H1 (cell line): ENCODE results near the gene SURF1. TPM values are rescaled to one million over a fixed set of nuclear protein-coding genes. Genes with fewer than 3 reads are reported as not detected.

ENCODE experiments used
- CTCF ChIA-PET: fragments of 300-600 bp; sonication (Branson Sonifier 250); formaldehyde crosslinking; loops from one replicate; lab custom pipeline; 2021; ENCODE audit not compliant: partially characterized antibody; lab: Charles Lee
- POLR2A ChIA-PET: fragments of 300-600 bp; sonication (Branson Sonifier 250); formaldehyde crosslinking; loops from one replicate; lab custom pipeline; 2021; ENCODE audit warnings: inconsistent platforms; ENCODE audit not compliant: partially characterized antibody; lab: Charles Lee
- DNase-seq, 2 experiments: peaks; one replicate each; pipeline versions ENCODE4 v3.0.0 to v3.0.0-alpha.2; 2010 to 2022; ENCODE audit warnings: low spot score in 2 of 2, low read depth in 1 of 2, mixed read lengths in 1 of 2
- FAIRE-seq: peaks from 2 replicates; lab custom pipeline; 2011; peaks lifted over from hg19 to GRCh38; lab: Jason Lieb, UNC
- H2AFZ ChIP-seq: 2 replicates; pipeline ENCODE4 v1.8.1; 2012; ENCODE audit warnings: low read length, inconsistent platforms
- H2AK5ac ChIP-seq: 2 replicates; pipeline ENCODE4 v1.6.1; 2013; ENCODE audit warnings: low read depth, low read length
- H2BK120ac ChIP-seq: replicated peaks from 2 replicates; pipeline ENCODE3; 2013; ENCODE audit warnings: low read depth, low read length, inconsistent platforms
- H2BK12ac ChIP-seq: 2 replicates; pipeline ENCODE4 v1.6.1; 2013; ENCODE audit warnings: low read depth, low read length
- H2BK15ac ChIP-seq: 2 replicates; pipeline ENCODE4 v1.6.1; 2013; ENCODE audit warnings: low read length
- H2BK20ac ChIP-seq: 2 replicates; pipeline ENCODE4 v1.6.1; 2013; ENCODE audit warnings: low read length
- H2BK5ac ChIP-seq: 2 replicates; pipeline ENCODE4 v1.6.1; 2013; ENCODE audit warnings: low read depth, low read length
- H3K14ac ChIP-seq: 2 replicates; pipeline ENCODE4 v1.6.1; 2013; ENCODE audit warnings: inconsistent platforms; ENCODE audit not compliant: insufficient read length
- H3K18ac ChIP-seq: 2 replicates; pipeline ENCODE4 v1.6.1; 2013; ENCODE audit warnings: low read length; ENCODE audit errors: extremely low read depth
- H3K23ac ChIP-seq: 2 replicates; pipeline ENCODE4 v1.6.1; 2013; ENCODE audit warnings: inconsistent platforms; ENCODE audit not compliant: insufficient read length
- H3K23me2 ChIP-seq: 2 replicates; pipeline ENCODE4 v1.6.1; 2013; ENCODE audit warnings: low read depth, low read length
- H3K27ac ChIP-seq: 2 replicates; pipeline ENCODE4 v1.6.1; 2011; ENCODE audit warnings: low read depth, low read length, inconsistent platforms
- H3K27me3 ChIP-seq, 4 experiments: replicated peaks in 1 of 4; 1 replicate in 1 of 4; 2 replicates in 3 of 4; pipeline versions ENCODE4 v1.6.1 to v1.8.1; 2011 to 2013; ENCODE audit warnings: low read length in 3 of 4, mild to moderate bottlenecking in 3 of 4, inconsistent platforms in 2 of 4, mixed read lengths in 2 of 4, moderate library complexity in 1 of 4; ENCODE audit not compliant: control insufficient read depth in 3 of 4, insufficient read depth in 3 of 4; ENCODE audit errors: extremely low read depth in 1 of 4
- H3K36me3 ChIP-seq, 4 experiments: 2 replicates each; pipeline versions ENCODE4 v1.6.1 to v1.8.1; 2011 to 2013; ENCODE audit warnings: mild to moderate bottlenecking in 4 of 4, low read length in 3 of 4, moderate library complexity in 2 of 4, control low read depth in 1 of 4, inconsistent platforms in 1 of 4; ENCODE audit not compliant: insufficient read depth in 4 of 4, control insufficient read depth in 2 of 4
- H3K4ac ChIP-seq: replicated peaks from 2 replicates; pipeline ENCODE3; 2013; ENCODE audit warnings: low read length, low read depth, mixed read lengths, inconsistent platforms; ENCODE audit not compliant: insufficient read length
- H3K4me1 ChIP-seq, 4 experiments: replicated peaks in 1 of 4; 1 replicate in 1 of 4; 2 replicates in 3 of 4; pipeline versions ENCODE4 v1.6.1 to v1.8.1; 2011 to 2013; ENCODE audit warnings: low read length in 3 of 4, inconsistent platforms in 2 of 4, mixed read lengths in 1 of 4; ENCODE audit not compliant: insufficient read depth in 4 of 4, control insufficient read depth in 3 of 4
- H3K4me2 ChIP-seq, 2 experiments: 2 replicates each; pipeline versions ENCODE4 v1.6.1 to v1.8.1; 2011 to 2013; ENCODE audit warnings: low read depth in 2 of 2, low read length in 2 of 2, control low read depth in 1 of 2, inconsistent platforms in 1 of 2, mild to moderate bottlenecking in 1 of 2; ENCODE audit not compliant: insufficient read depth in 1 of 2
- H3K4me3 ChIP-seq, 4 experiments: fragments of 200-600, 300-600 bp in 1 of 4; sonication (generic), shearing (Covaris generic), sonication (Bioruptor Twin) in 1 of 4; 2 replicates each; pipeline versions ENCODE4 v1.5.1 to v1.8.1; 2011 to 2016; ENCODE audit warnings: low read length in 4 of 4, low read depth in 3 of 4, control low read depth in 2 of 4, inconsistent platforms in 2 of 4, mild to moderate bottlenecking in 2 of 4, mixed read lengths in 1 of 4, moderate library complexity in 1 of 4; ENCODE audit not compliant: insufficient read depth in 2 of 4; ENCODE audit errors: extremely low read depth in 1 of 4
- H3K56ac ChIP-seq: replicated peaks from 2 replicates; pipeline ENCODE3; 2013; ENCODE audit warnings: low read depth, mild to moderate bottlenecking, mixed read lengths, low read length, inconsistent platforms; ENCODE audit not compliant: insufficient read length
- H3K79me1 ChIP-seq: 2 replicates; pipeline ENCODE4 v1.6.1; 2013; ENCODE audit warnings: low read depth, low read length, control low read depth
- H3K79me2 ChIP-seq, 2 experiments: 2 replicates each; pipeline versions ENCODE4 v1.6.1 to v1.8.1; 2012 to 2013; ENCODE audit warnings: low read length in 2 of 2, mild to moderate bottlenecking in 2 of 2, inconsistent platforms in 1 of 2; ENCODE audit not compliant: insufficient read depth in 2 of 2, control insufficient read depth in 1 of 2
- H3K9ac ChIP-seq, 4 experiments: replicated peaks in 1 of 4; 1 replicate in 1 of 4; 2 replicates in 3 of 4; pipeline versions ENCODE4 v1.6.1 to v1.8.1; 2011 to 2013; ENCODE audit warnings: low read depth in 3 of 4, low read length in 3 of 4, control low read depth in 2 of 4, mild to moderate bottlenecking in 2 of 4, moderate library complexity in 2 of 4, inconsistent platforms in 1 of 4; ENCODE audit errors: extremely low read depth in 1 of 4
- H3K9me3 ChIP-seq, 2 experiments: 2 replicates each; pipeline versions ENCODE4 v1.6.1 to v1.8.1; 2012 to 2013; ENCODE audit warnings: mild to moderate bottlenecking in 2 of 2, moderate library complexity in 2 of 2, control low read depth in 1 of 2, inconsistent platforms in 1 of 2, low read depth in 1 of 2, low read length in 1 of 2, mixed read lengths in 1 of 2; ENCODE audit not compliant: insufficient read depth in 2 of 2
- H4K20me1 ChIP-seq, 2 experiments: replicated peaks in 1 of 2; 2 replicates each; pipeline versions ENCODE3 to v1.8.1; 2011 to 2013; ENCODE audit warnings: inconsistent platforms in 2 of 2, low read length in 2 of 2, mild to moderate bottlenecking in 1 of 2; ENCODE audit not compliant: insufficient read depth in 2 of 2, control insufficient read depth in 1 of 2
- H4K5ac ChIP-seq: 2 replicates; pipeline ENCODE4 v1.6.1; 2013; ENCODE audit warnings: low read length, low read depth, mixed read lengths, inconsistent platforms; ENCODE audit not compliant: insufficient read length
- H4K8ac ChIP-seq: 2 replicates; pipeline ENCODE4 v1.8.0; 2013; ENCODE audit warnings: mild to moderate bottlenecking, moderate library complexity, low read length, inconsistent platforms; ENCODE audit not compliant: insufficient read depth; ENCODE audit errors: extremely low read depth
- H4K91ac ChIP-seq: replicated peaks from 2 replicates; pipeline ENCODE3; 2013; ENCODE audit warnings: low read length, mixed read lengths, inconsistent platforms; ENCODE audit not compliant: insufficient read length
- ASH2L ChIP-seq: fragments of 200-600, 300-600 bp; sonication (generic); IDR thresholded peaks from one replicate; pipeline ENCODE4 v1.7.1; 2017; ENCODE audit warnings: low read length
- BRCA1 ChIP-seq: IDR thresholded peaks from 2 replicates; pipeline ENCODE4 v1.6.1; 2012; ENCODE audit warnings: low read depth, low read length, improper control_type of control experiment
- CEBPB ChIP-seq: IDR thresholded peaks from 2 replicates; pipeline ENCODE4 v1.6.1; 2012; ENCODE audit warnings: low read depth, low read length
- CHD1 ChIP-seq: IDR thresholded peaks from 2 replicates; pipeline ENCODE4 v1.6.1; 2012; ENCODE audit warnings: low read depth, low read length, improper control_type of control experiment
- MAFK ChIP-seq: IDR thresholded peaks from 2 replicates; pipeline ENCODE4 v1.6.1; 2012; ENCODE audit warnings: low read depth, mild to moderate bottlenecking, improper control_type of control experiment, low read length
- SP4 ChIP-seq: IDR thresholded peaks from 2 replicates; pipeline ENCODE4 v1.6.1; 2012; ENCODE audit warnings: low read length, inconsistent platforms
- TCF12 ChIP-seq: IDR thresholded peaks from 2 replicates; pipeline ENCODE4 v1.6.1; 2011; ENCODE audit warnings: low read depth, mild to moderate bottlenecking, low read length
- WGBS, 2 experiments: shearing (Covaris generic) in 1 of 2; methylation state at CpG; one replicate each; pipeline versions ENCODE4 v1.1.6 to v1.1.7; 2013 to 2015; ENCODE audit warnings: low lambda C conversion rate in 2 of 2, mixed read lengths in 2 of 2, inconsistent platforms in 1 of 2, low coverage in 1 of 2, missing lambda C conversion rate in 1 of 2; ENCODE audit not compliant: insufficient replicate concordance in 2 of 2, insufficient coverage in 1 of 2, insufficient read length in 1 of 2; ENCODE audit errors: extremely low coverage in 1 of 2, missing lambda C conversion rate in 1 of 2; 5-methylcytosine and 5-hydroxymethylcytosine counted together
- polyA plus RNA-seq, 7 experiments: library from polyadenylated mRNA; depleted of rRNA in 3 of 7; stranded (reverse) in 5 of 7; unstranded in 2 of 7; fragments of >200 nt in 5 of 7; fragments of 200-250 nt in 2 of 7; gene quantifications; 1 replicate in 5 of 7; 2 replicates in 1 of 7; 4 replicates in 1 of 7; pipeline versions ENCODE4 v1.2.1 to v1.2.3, GENCODE V29; 2011 to 2013; ENCODE audit warnings: missing spikeins in 2 of 7, mixed read lengths in 2 of 7
- total RNA-seq: library from RNA; stranded (reverse); fragmentation: NEBNext Ultra II Directional; extraction: Animal tissue kit (Norgen Biotek cat#: 25700); gene quantifications from 2 replicates; pipeline ENCODE4 v1.2.1, GENCODE V29; 2021

Gene SURF1
- total and polyA plus RNA-seq, 2 of the 8 experiments (the other 6 are each of a cell fraction or from before 2014, with no cell fraction given) = 43.1 to 44.7 TPM

- 91% methylated on average over 16 of the region's 23 CpGs; no CpG with 5 or more reads in 1 of the 2 experiments for WGBS, 2 experiments
- POLR2A ChIA-PET = interaction anchor here (0.6 kb wide), 1 partner anchor 90 kb away, joined by 3 read pairs; no protein-coding TSS in a partner anchor
- H2BK15ac ChIP-seq = no peak overlapping the region
- H4K8ac ChIP-seq = no peak overlapping the region
- no peaks in the 10 kb centered on the region for H3K23me2 ChIP-seq
- H3K4me3 ChIP-seq = no peak overlapping the region
- no peak overlapping the region for H4K91ac ChIP-seq
- no peaks in the 10 kb centered on the region; a peak in 1 of 7 replicates for H3K27me3 ChIP-seq
- H2BK5ac ChIP-seq = no peak overlapping the region
- H4K5ac ChIP-seq = no peak overlapping the region
- no peak for DNase-seq
- H3K4me1 ChIP-seq = no peaks in the 10 kb centered on the region
- no peak overlapping the region for H3K27ac ChIP-seq
- CTCF ChIA-PET = interaction anchor here (0.9 to 4.0 kb wide), 6 partner anchors 14 to 232 kb away, joined by 4 to 22 read pairs (median 6); no protein-coding TSS in a partner anchor
- peaks cover 0 to 9% of the 10 kb centered on the region in 2 experiments; a peak in 1 of 4 replicates for H3K9me3 ChIP-seq
- no peaks in the 10 kb centered on the region for H4K20me1 ChIP-seq
- no peak for FAIRE-seq
- no peak overlapping the region for H3K4ac ChIP-seq
- H3K79me2 ChIP-seq = no peaks in the 10 kb centered on the region
- H2BK120ac ChIP-seq = no peak overlapping the region
- H2AFZ ChIP-seq = no peak overlapping the region
- H3K4me2 ChIP-seq = no peak overlapping the region
- no peak overlapping the region for H3K18ac ChIP-seq
- no peak overlapping the region for H3K9ac ChIP-seq
- no peak overlapping the region for H2BK20ac ChIP-seq
- H3K36me3 ChIP-seq = no peaks in the 10 kb centered on the region
- H3K23ac ChIP-seq = no peak overlapping the region
- no peaks in the 10 kb centered on the region for H3K79me1 ChIP-seq
- no peak overlapping the region for H2AK5ac ChIP-seq
- no peak overlapping the region for H3K56ac ChIP-seq
- no peak for TF ChIP-seq ASH2L
- no peak for TF ChIP-seq TCF12
- no peak for TF ChIP-seq SP4
- TF ChIP-seq CHD1 = no peak
- no peak for TF ChIP-seq BRCA1
- no peak for TF ChIP-seq CEBPB
- TF ChIP-seq MAFK = no peak
- TF ChIP-seq, all 59 proteins: peak for 0
- Histone ChIP-seq H3K14ac (no peak overlapping the region), H2BK12ac (no peak overlapping the region)
Measured at GRCh38 chr9:133305731-133306130, 50.6 kb downstream of the SURF1 start.
